GM18951 (cell line): ENCODE results near the gene ITLN1.
"Not testable (repeated sequence)": the region's sequence is repeated elsewhere in the genome, so short reads cannot be mapped to it uniquely, and the experiment has no call there.

Experiments used
- POLR2A ChIP-seq: IDR thresholded peaks from 4 replicates; pipeline ENCODE4 v1.6.1; 2011; ENCODE audit warnings: mild to moderate bottlenecking; ENCODE audit not compliant: insufficient read length, insufficient read depth; ENCODE audit errors: extremely low read depth
- in situ Hi-C: fragments of 300-500 bp; cut with MboI; formaldehyde crosslinking; loops from one replicate; pipeline ENCODE4 v1.12.0; 2022; ENCODE audit warnings: low sequenced_read_pairs, mixed read lengths, inconsistent platforms; ENCODE audit not compliant: unreplicated experiment

The ITLN1 gene

DNA sequence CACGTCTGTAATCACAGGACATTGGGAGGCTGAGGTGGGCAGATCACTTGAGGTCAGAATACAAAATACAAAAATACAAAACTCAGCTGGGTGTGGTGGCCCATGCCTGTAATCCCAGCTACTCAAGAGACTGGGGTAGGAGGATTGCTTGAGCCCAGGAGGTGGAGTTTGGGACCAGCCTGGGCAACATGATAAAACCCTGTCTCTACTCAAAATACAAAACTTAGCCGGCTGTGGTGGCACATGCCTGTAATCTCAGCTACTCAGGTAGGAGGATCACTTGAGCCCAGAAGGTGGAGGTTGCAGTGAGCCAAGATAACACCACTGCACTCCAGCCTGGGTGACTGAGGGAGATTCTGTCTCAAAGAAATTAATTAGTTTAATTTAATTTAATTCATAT lies 6.5 kb upstream of the ITLN1 start:
- in situ Hi-C loops = no loop called here
- TF ChIP-seq POLR2A = no peak

DNA sequence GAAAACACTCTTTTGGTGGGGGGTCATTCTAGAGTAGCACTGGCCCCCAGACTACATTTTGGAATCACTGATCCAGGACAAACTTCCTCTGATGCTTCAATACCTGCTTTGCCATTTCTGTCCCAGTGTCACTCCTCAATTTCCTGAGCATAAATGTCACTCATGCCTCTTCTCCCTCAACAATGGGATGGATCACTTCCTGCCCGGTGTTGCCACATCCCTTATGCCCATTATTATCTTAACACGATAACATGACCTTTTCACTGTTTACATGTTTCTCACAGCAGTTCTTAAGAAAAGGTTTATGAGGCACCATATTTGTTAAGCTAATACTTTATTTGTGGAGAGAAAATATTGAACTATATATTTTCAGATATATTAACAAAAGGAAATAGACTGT lies 3.9 kb upstream of the ITLN1 start:
- in situ Hi-C loops = no loop called here
- TF ChIP-seq POLR2A = no peak

GRCh38 chr1:160887071-160887470 lies 2.1 kb upstream of the ITLN1 start:
- no peak for TF ChIP-seq POLR2A
- in situ Hi-C loops = no loop called here

DNA sequence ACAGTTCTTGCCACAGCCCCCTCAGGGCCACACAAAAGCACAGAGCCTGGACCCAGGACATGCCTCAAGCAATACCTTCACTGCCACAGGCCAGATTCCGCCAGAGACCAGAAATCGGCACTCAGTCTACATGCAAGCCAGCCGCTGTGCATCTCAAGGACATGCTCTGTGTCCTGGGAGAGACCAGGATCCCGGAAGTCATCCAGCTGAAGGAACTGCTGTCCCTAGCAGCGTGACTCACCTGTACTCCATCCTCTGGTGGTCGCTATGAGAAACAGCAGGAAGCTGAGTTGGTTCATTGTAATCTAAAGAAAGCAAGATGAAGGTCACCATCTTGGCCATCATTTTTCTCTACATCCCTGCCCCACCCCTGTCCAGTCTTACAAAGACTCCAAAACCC lies 401 bp downstream of the ITLN1 start:
- in situ Hi-C loops = no loop called here
- TF ChIP-seq POLR2A = no peak

GRCh38 chr1:160883581-160884513 lies 1.1 kb downstream of the ITLN1 start:
- no peak for TF ChIP-seq POLR2A
- in situ Hi-C loops = no loop called here

DNA sequence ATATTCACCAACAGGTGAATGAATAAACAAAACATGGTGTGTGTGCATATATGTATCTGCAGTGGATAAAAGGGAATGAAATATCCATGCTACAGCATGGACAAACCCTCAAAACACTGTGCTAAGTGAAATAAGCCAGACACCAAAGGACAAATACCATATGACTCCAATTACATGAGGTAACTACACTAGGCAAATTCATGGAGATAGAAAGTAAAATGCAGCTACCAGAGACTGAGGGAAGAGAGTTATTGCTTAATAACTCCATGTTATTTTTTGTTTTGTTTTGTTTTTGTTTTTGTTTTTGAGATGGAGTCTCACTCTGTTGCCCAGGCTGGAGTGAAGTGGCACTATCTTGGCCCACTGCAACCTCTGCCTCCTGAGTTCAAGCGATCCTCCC lies 2.4 kb downstream of the ITLN1 start:
- no peak for TF ChIP-seq POLR2A
- in situ Hi-C loops = no loop called here

- in situ Hi-C loops = not testable (repeated sequence)
These were observed 3.7 kb downstream of the ITLN1 start for GRCh38 chr1:160881264-160881663.

DNA sequence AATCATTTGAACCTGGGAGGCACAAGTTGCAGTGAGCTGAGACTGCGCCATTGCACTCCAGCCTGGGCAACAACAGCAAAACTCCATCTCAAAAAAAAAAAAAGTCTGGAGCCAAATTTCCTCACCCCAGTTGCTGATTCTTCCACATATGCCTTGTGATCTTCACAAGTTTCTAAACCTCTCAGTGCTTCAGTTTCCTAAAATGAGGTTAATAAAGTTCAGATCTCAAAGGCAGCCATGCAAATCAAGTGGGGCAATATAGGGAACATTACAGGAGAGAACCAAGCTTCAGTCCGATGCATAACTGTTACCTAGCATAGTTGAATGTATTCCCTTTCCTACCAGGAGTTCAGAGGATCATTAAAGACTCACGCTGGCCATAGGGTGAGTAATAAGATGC lies 4.8 kb downstream of the ITLN1 start:
- in situ Hi-C loops = no loop called here
- no peak for TF ChIP-seq POLR2A

GRCh38 chr1:160879056-160879455 lies 5.9 kb downstream of the ITLN1 start:
- in situ Hi-C loops = no loop called here
- TF ChIP-seq POLR2A = no peak

DNA sequence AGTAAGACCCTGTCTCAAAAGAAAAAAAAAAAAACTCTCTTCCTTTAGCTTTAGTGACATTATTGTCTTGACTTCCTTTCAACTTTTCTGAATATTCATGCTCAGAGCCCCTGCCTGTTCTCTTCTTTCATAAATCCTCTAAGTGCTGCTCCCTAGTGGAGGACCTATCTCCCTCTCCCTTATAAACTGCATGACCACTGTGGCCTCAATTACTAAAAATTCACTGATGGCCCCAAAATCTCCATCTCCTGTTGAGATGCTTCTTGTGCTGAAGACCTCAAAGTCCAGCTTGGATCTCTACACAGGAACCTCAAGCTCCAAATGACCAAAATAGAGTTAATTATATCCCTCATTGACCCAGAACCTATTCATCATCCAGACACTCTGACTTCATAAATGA lies 7.8 kb downstream of the ITLN1 start:
- in situ Hi-C loops = no loop called here
- no peak for TF ChIP-seq POLR2A

- in situ Hi-C loops = no loop called here
- TF ChIP-seq POLR2A = no peak
These were observed 8.7 kb downstream of the ITLN1 start for GRCh38 chr1:160876311-160876710.

DNA sequence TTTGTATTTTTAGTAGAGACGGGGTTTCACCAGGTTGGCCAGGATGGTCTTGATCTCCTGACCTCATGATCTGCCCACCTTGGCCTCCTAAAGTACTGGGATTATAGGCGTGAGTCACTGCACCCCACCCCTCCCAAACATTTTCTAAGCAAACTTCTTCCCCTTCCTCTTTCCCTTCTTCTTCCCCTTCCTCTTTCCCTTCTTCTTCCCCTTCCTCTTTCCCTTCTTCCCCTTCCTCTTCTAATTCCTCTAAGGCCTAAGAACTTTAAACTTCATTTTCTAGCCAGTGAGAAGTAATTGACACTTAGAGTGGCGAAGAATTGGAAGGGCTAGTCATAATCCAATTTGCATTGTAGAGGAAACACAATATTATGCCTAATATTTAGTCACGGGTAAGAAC lies 9.4 kb downstream of the ITLN1 start:
- in situ Hi-C loops = not testable (repeated sequence)

DNA sequence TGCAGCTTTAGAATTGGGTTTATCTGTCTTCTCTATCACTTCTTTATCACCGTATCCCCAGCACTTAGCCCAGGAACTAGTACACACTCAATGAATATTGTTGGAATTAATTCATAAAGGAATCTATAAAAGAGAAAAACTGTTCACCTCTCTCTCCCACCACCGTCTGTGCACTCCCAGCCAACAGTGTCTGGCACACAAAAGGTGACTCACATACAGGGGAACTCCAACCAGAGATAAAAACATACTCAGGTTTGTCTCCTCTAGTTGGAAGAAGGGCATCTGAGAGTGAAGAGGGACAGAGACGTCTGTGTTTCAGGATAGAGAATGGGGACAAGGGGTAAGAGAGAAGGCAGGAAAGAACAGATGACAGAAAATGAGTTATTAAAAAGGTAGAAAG lies 10.0 kb downstream of the ITLN1 start:
- in situ Hi-C loops = no loop called here
- no peak for TF ChIP-seq POLR2A

- in situ Hi-C loops = no loop called here
These were observed 16.8 kb downstream of the ITLN1 start for GRCh38 chr1:160868141-160868540.

GRCh38 chr1:160867651-160868050 lies 17.3 kb downstream of the ITLN1 start:
- in situ Hi-C loops = not testable (repeated sequence)

More at GRCh38 chr1:160868141-160868540, 16.8 kb downstream of the ITLN1 start:
- TF ChIP-seq POLR2A = no peak
